Neuronal stem cell (in vitro differentiated cells): ENCODE measurements around the gene LIN7A.

Experiments used
- DNase-seq: peaks from one replicate; pipeline ENCODE4 v3.0.0-alpha.2; 2013; ENCODE audit warnings: low spot score
- H2AFZ ChIP-seq: one replicate; pipeline ENCODE4 v1.6.1; 2013; ENCODE audit warnings: mild to moderate bottlenecking, low read length, inconsistent platforms
- H2AK5ac ChIP-seq: 2 replicates; pipeline ENCODE4 v1.6.1; 2013; ENCODE audit warnings: low read depth, mild to moderate bottlenecking, inconsistent platforms, low read length, moderate library complexity, mixed read lengths
- H2BK120ac ChIP-seq: 2 replicates; pipeline ENCODE4 v1.6.1; 2013; ENCODE audit warnings: low read depth, mild to moderate bottlenecking, inconsistent platforms, low read length, moderate library complexity, mixed read lengths
- H2BK12ac ChIP-seq: one replicate; pipeline ENCODE4 v1.6.1; 2013; ENCODE audit warnings: low read length, inconsistent platforms
- H2BK15ac ChIP-seq: 2 replicates; pipeline ENCODE4 v1.6.1; 2013; ENCODE audit warnings: mild to moderate bottlenecking, low read length, inconsistent platforms, mixed read lengths
- H2BK5ac ChIP-seq: one replicate; pipeline ENCODE4 v1.6.1; 2013; ENCODE audit warnings: inconsistent platforms, mild to moderate bottlenecking, low read length, moderate library complexity
- H3K14ac ChIP-seq: one replicate; pipeline ENCODE4 v1.6.1; 2013; ENCODE audit warnings: low read length, inconsistent platforms
- H3K18ac ChIP-seq: 2 replicates; pipeline ENCODE4 v1.6.1; 2013; ENCODE audit warnings: low read length, inconsistent platforms
- H3K23ac ChIP-seq: 2 replicates; pipeline ENCODE4 v1.6.1; 2013; ENCODE audit warnings: low read depth, mild to moderate bottlenecking, mixed read lengths, low read length, inconsistent platforms; ENCODE audit not compliant: poor library complexity
- H3K27ac ChIP-seq: replicated peaks from 3 replicates; pipeline ENCODE4 v1.5.1; 2013; ENCODE audit warnings: low read length, inconsistent platforms
- H3K27me3 ChIP-seq, 3 experiments: 2 replicates each; pipeline ENCODE4 v1.6.1; 2013; ENCODE audit warnings: low read length in 3 of 3, mild to moderate bottlenecking in 2 of 3, inconsistent platforms in 1 of 3, low read depth in 1 of 3, mixed read lengths in 1 of 3, moderate library complexity in 1 of 3; ENCODE audit not compliant: control insufficient read depth in 3 of 3, insufficient read depth in 3 of 3
- H3K36me3 ChIP-seq, 2 donors: replicated peaks in 1 of 2; 2 replicates each; pipeline ENCODE4 v1.6.1; 2013; ENCODE audit warnings: low read length in 2 of 2; ENCODE audit not compliant: control insufficient read depth in 2 of 2, insufficient read depth in 2 of 2
- H3K4ac ChIP-seq: 2 replicates; pipeline ENCODE4 v1.6.1; 2013; ENCODE audit warnings: inconsistent platforms, mild to moderate bottlenecking, low read length, moderate library complexity
- H3K4me1 ChIP-seq, 2 donors: 1 replicate in 1 of 2; 2 replicates in 1 of 2; pipeline ENCODE4 v1.6.1; 2013; ENCODE audit warnings: low read length in 2 of 2, low read depth in 1 of 2; ENCODE audit not compliant: control insufficient read depth in 2 of 2, insufficient read depth in 1 of 2
- H3K4me2 ChIP-seq: one replicate; pipeline ENCODE4 v1.6.1; 2013; ENCODE audit warnings: mild to moderate bottlenecking, low read length, inconsistent platforms; ENCODE audit not compliant: insufficient read depth, poor library complexity, severe bottlenecking
- H3K4me3 ChIP-seq, 2 donors: 2 replicates each; pipeline ENCODE4 v1.5.1; 2013; ENCODE audit warnings: low read length in 2 of 2, mild to moderate bottlenecking in 2 of 2, inconsistent platforms in 1 of 2, moderate library complexity in 1 of 2
- H3K79me1 ChIP-seq: one replicate; pipeline ENCODE4 v1.6.1; 2013; ENCODE audit warnings: low read depth, mild to moderate bottlenecking, inconsistent platforms, low read length, moderate library complexity
- H3K9ac ChIP-seq: one replicate; pipeline ENCODE4 v1.6.1; 2013; ENCODE audit warnings: mild to moderate bottlenecking, low read depth, low read length, inconsistent platforms; ENCODE audit not compliant: poor library complexity
- H3K9me3 ChIP-seq, 2 donors: replicated peaks in 1 of 2; 2 replicates each; pipeline versions ENCODE3 to v1.6.1; 2013; ENCODE audit warnings: low read length in 2 of 2, mild to moderate bottlenecking in 2 of 2, inconsistent platforms in 1 of 2, low read depth in 1 of 2, mixed read lengths in 1 of 2, moderate library complexity in 1 of 2; ENCODE audit not compliant: control insufficient read depth in 2 of 2, insufficient read depth in 1 of 2
- H4K8ac ChIP-seq: one replicate; pipeline ENCODE4 v1.6.1; 2013; ENCODE audit warnings: low read depth, mild to moderate bottlenecking, inconsistent platforms, low read length, moderate library complexity
- H4K91ac ChIP-seq: one replicate; pipeline ENCODE4 v1.6.1; 2013; ENCODE audit warnings: low read length, low read depth, mild to moderate bottlenecking, inconsistent platforms; ENCODE audit not compliant: poor library complexity
- WGBS, 2 donors: extraction: QIAGEN DNeasy Blood & Tissue Kit; methylation state at CpG; one replicate each; pipeline ENCODE4 v1.1.7; 2013; ENCODE audit warnings: missing lambda C conversion rate in 2 of 2, mixed read lengths in 1 of 2; ENCODE audit not compliant: insufficient read length in 2 of 2, insufficient replicate concordance in 1 of 2; ENCODE audit errors: extremely low coverage in 2 of 2; 5-methylcytosine and 5-hydroxymethylcytosine counted together

LIN7A gene

GRCh38 chr12:80838708-80839107 is 99.0 kb downstream of the LIN7A start:
- no peak overlapping the region for H2BK15ac ChIP-seq
- H3K27ac ChIP-seq: no peak overlapping the region
- H3K27me3 ChIP-seq: no peaks in the 10 kb centered on the region
- no peak overlapping the region for H3K23ac ChIP-seq
- no peak overlapping the region for H2BK120ac ChIP-seq
- H2AFZ ChIP-seq: peak overlapping the region; percentile 31
- H3K9ac ChIP-seq: no peak overlapping the region
- no peak overlapping the region for H3K14ac ChIP-seq
- no peak overlapping the region for H3K4me3 ChIP-seq
- H3K4me1 ChIP-seq: peaks cover 2% of the 10 kb centered on the region in 2 donors
- no peaks in the 10 kb centered on the region for H3K79me1 ChIP-seq
- H3K36me3 ChIP-seq: no peaks in the 10 kb centered on the region
- no peak for DNase-seq
- H2BK5ac ChIP-seq: no peak overlapping the region
- no CpG with 5 or more reads among the region's 1 CpG for WGBS, 2 donors
- H3K18ac ChIP-seq: no peak overlapping the region
- no peaks in the 10 kb centered on the region for H3K9me3 ChIP-seq
- no peak overlapping the region for H3K4ac ChIP-seq
- no peak overlapping the region for H4K91ac ChIP-seq
- H3K4me2 ChIP-seq: no peak overlapping the region
- no peak overlapping the region for H2BK12ac ChIP-seq
- no peak overlapping the region for H4K8ac ChIP-seq
- no peak overlapping the region for H2AK5ac ChIP-seq

DNA sequence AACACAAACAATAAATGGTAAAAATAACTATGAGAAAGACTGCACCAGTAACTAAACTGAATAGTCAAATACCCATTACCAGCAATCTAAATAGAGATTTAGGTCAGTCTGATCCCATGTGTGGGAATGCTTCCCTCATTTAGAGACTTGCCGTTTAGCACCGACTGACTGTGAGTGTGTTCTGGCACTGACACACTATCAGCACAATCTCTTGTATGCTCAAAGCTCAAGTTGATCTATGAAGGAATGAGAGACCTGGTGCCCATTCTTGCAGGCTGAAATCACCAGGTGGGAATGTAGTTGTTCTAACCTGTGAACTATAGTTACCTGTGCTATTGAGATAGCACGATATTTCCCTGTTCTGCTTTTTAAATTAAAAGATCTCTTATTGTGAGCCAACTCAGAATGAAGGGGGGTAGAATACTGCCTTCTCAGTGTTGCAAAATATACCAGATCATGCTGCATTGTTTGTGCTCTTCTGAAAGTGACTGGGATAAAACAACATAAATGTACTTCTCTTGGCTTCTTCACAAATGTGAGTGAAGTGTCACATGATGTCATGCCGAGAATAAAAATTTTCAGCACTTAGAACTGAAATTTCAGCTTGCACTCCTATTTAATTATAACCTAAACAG is 99.6 kb downstream of the LIN7A start:
- H3K27ac ChIP-seq: no peak overlapping the region
- no peak for DNase-seq
- H4K8ac ChIP-seq: no peak overlapping the region
- no peak overlapping the region for H3K4me2 ChIP-seq
- no peak overlapping the region for H3K9ac ChIP-seq
- no peaks in the 10 kb centered on the region for H3K9me3 ChIP-seq
- no peak overlapping the region for H3K23ac ChIP-seq
- no peak overlapping the region for H3K4me3 ChIP-seq
- H3K36me3 ChIP-seq: no peaks in the 10 kb centered on the region
- no peaks in the 10 kb centered on the region for H3K27me3 ChIP-seq
- H2BK5ac ChIP-seq: no peak overlapping the region
- H2AFZ ChIP-seq: peak overlapping the region; percentile 31
- no CpG with 5 or more reads among the region's 4 CpGs for WGBS, 2 donors
- H2AK5ac ChIP-seq: no peak overlapping the region
- no peak overlapping the region for H2BK120ac ChIP-seq
- no peak overlapping the region for H3K14ac ChIP-seq
- no peak overlapping the region for H4K91ac ChIP-seq
- no peak overlapping the region for H2BK12ac ChIP-seq
- no peak overlapping the region for H2BK15ac ChIP-seq
- peaks cover 2% of the 10 kb centered on the region in 2 donors for H3K4me1 ChIP-seq
- no peak overlapping the region for H3K18ac ChIP-seq
- no peaks in the 10 kb centered on the region for H3K79me1 ChIP-seq
- no peak overlapping the region for H3K4ac ChIP-seq

GRCh38 chr12:80837342-80837978 is 100.3 kb downstream of the LIN7A start:
- H4K8ac ChIP-seq: no peak overlapping the region
- no peak overlapping the region for H3K14ac ChIP-seq
- H3K23ac ChIP-seq: no peak overlapping the region
- H3K4ac ChIP-seq: no peak overlapping the region
- H3K9ac ChIP-seq: no peak overlapping the region
- H2BK5ac ChIP-seq: no peak overlapping the region
- no peak overlapping the region for H3K27ac ChIP-seq
- no peak overlapping the region for H3K4me2 ChIP-seq
- H3K27me3 ChIP-seq: no peaks in the 10 kb centered on the region
- no peak overlapping the region for H2AFZ ChIP-seq
- no peak overlapping the region for H3K18ac ChIP-seq
- H2AK5ac ChIP-seq: no peak overlapping the region
- DNase-seq: peak; percentile 51
- no CpG with 5 or more reads among the region's 5 CpGs for WGBS, 2 donors
- H3K36me3 ChIP-seq: no peaks in the 10 kb centered on the region
- no peak overlapping the region for H2BK12ac ChIP-seq
- peaks cover 2% of the 10 kb centered on the region in 2 donors for H3K4me1 ChIP-seq
- H2BK15ac ChIP-seq: no peak overlapping the region
- H3K79me1 ChIP-seq: no peaks in the 10 kb centered on the region
- H3K4me3 ChIP-seq: no peak overlapping the region
- no peak overlapping the region for H4K91ac ChIP-seq
- H3K9me3 ChIP-seq: no peaks in the 10 kb centered on the region
- H2BK120ac ChIP-seq: no peak overlapping the region

- H3K23ac ChIP-seq: no peak overlapping the region
- no peak overlapping the region for H4K8ac ChIP-seq
- H3K36me3 ChIP-seq: no peaks in the 10 kb centered on the region
- no peak overlapping the region for H3K4ac ChIP-seq
- no peak overlapping the region for H2BK5ac ChIP-seq
- H3K4me2 ChIP-seq: no peak overlapping the region
- no peaks in the 10 kb centered on the region for H3K27me3 ChIP-seq
- no CpG with 5 or more reads among the region's 1 CpG for WGBS, 2 donors
- H4K91ac ChIP-seq: no peak overlapping the region
- peaks cover 2% of the 10 kb centered on the region in 2 donors for H3K4me1 ChIP-seq
- H2BK15ac ChIP-seq: no peak overlapping the region
- H2BK12ac ChIP-seq: no peak overlapping the region
- no peak overlapping the region for H3K27ac ChIP-seq
- H3K4me3 ChIP-seq: no peak overlapping the region
- no peak overlapping the region for H3K18ac ChIP-seq
- no peak for DNase-seq
- no peak overlapping the region for H3K9ac ChIP-seq
- H2AFZ ChIP-seq: no peak overlapping the region
- H2AK5ac ChIP-seq: no peak overlapping the region
- H3K79me1 ChIP-seq: no peaks in the 10 kb centered on the region
- no peak overlapping the region for H3K14ac ChIP-seq
- H2BK120ac ChIP-seq: no peak overlapping the region
- no peaks in the 10 kb centered on the region for H3K9me3 ChIP-seq
Observed at GRCh38 chr12:80834724-80835123, 103.0 kb downstream of the LIN7A start.
